HepG2 (cell line): Measurements from ENCODE around the gene SLC16A11. TPM values are rescaled to one million over a fixed set of nuclear protein-coding genes. Genes with fewer than 3 reads are reported as not detected.

ENCODE experiments used
- ATAC-seq: fragments of 200-7000 bp; cut with Tn5 transposase; 3 replicates; pipeline ENCODE4 v1.9.1; 2020; ENCODE audit warnings: mild to moderate bottlenecking, moderate library complexity
- BruUV-seq: library from RNA; stranded (reverse); fragments of 400-500 nt; replicated peaks from 2 replicates; lab custom pipeline; 2021; lab: Mats Ljungman, UMichigan
- CTCF ChIA-PET: fragments of 300-600 bp; formaldehyde crosslinking; extraction: SDS; loops from one replicate; lab custom pipeline; 2021; ENCODE audit warnings: low total read pairs, inconsistent platforms, low intra/inter-chr PET ratio; lab: Yijun Ruan, JAX
- POLR2A ChIA-PET: fragments of 350-600 bp; sonication (Branson Sonifier 250); formaldehyde crosslinking; loops from one replicate; lab custom pipeline; 2020; ENCODE audit warnings: antibody characterized with exemption, inconsistent platforms; lab: Yijun Ruan, JAX
- DNase-seq: peaks from one replicate; pipeline ENCODE4 v3.0.0-alpha.2; 2015; ENCODE audit warnings: low spot score
- FAIRE-seq: peaks from 3 replicates; lab custom pipeline; 2011; peaks lifted over from hg19 to GRCh38; lab: Jason Lieb, UNC
- H2AFZ ChIP-seq: one replicate; pipeline ENCODE4 v1.6.1; 2011; ENCODE audit warnings: low read length, inconsistent platforms
- H3K27ac ChIP-seq: fragments of 300-600 bp; 3 replicates; pipeline ENCODE4 v1.8.0; 2011; ENCODE audit warnings: mixed run types, mild to moderate bottlenecking, mixed read lengths, low read length, inconsistent platforms; ENCODE audit not compliant: insufficient read depth; ENCODE audit errors: extremely low read length
- H3K27me3 ChIP-seq, 2 experiments: fragments of 200-600 bp in 1 of 2; 2 replicates in 1 of 2; 3 replicates in 1 of 2; pipeline versions ENCODE4 v1.6.0 to v1.8.0; 2011; ENCODE audit warnings: low read length in 2 of 2, mild to moderate bottlenecking in 2 of 2, moderate library complexity in 2 of 2, inconsistent platforms in 1 of 2; ENCODE audit not compliant: insufficient read depth in 2 of 2, control insufficient read depth in 1 of 2
- H3K36me3 ChIP-seq, 2 experiments: fragments of 200-600 bp in 1 of 2; replicated peaks in 1 of 2; 2 replicates in 1 of 2; 3 replicates in 1 of 2; pipeline versions ENCODE4 v1.5.1 to v1.8.0; 2011; ENCODE audit warnings: low read length in 2 of 2, inconsistent platforms in 1 of 2; ENCODE audit not compliant: insufficient read depth in 2 of 2, control insufficient read depth in 1 of 2
- H3K4me1 ChIP-seq: 2 replicates; pipeline ENCODE4 v1.5.1; 2012; ENCODE audit warnings: low read length, inconsistent platforms; ENCODE audit not compliant: insufficient read depth
- H3K4me2 ChIP-seq: 2 replicates; pipeline ENCODE4 v1.6.0; 2011; ENCODE audit warnings: low read depth, low read length, inconsistent platforms
- H3K4me3 ChIP-seq, 3 experiments: fragments of 200-600 bp in 1 of 3; sonication (generic), shearing (Covaris generic) in 1 of 3; replicated peaks in 1 of 3; 2 replicates each; pipeline ENCODE4 v1.5.1; 2011 to 2016; ENCODE audit warnings: low read length in 3 of 3, inconsistent platforms in 2 of 3, low read depth in 2 of 3, mild to moderate bottlenecking in 2 of 3, control low read depth in 1 of 3, mixed read lengths in 1 of 3; ENCODE audit not compliant: insufficient read depth in 1 of 3
- H3K79me2 ChIP-seq: one replicate; pipeline ENCODE4 v1.6.1; 2011; ENCODE audit warnings: low read length, inconsistent platforms; ENCODE audit not compliant: insufficient read depth
- H3K9ac ChIP-seq: 2 replicates; pipeline ENCODE4 v1.6.0; 2011; ENCODE audit warnings: mild to moderate bottlenecking, low read depth, low read length, inconsistent platforms; ENCODE audit not compliant: insufficient read depth
- H3K9me3 ChIP-seq: 2 replicates; pipeline ENCODE4 v1.5.1; 2012; ENCODE audit warnings: mild to moderate bottlenecking, low read length
- H4K20me1 ChIP-seq: 2 replicates; pipeline ENCODE4 v1.6.0; 2011; ENCODE audit warnings: inconsistent platforms, mild to moderate bottlenecking, low read length, moderate library complexity; ENCODE audit not compliant: insufficient read depth
- JUN ChIP-seq: sonication (generic); formaldehyde crosslinking; IDR thresholded peaks from 2 replicates; pipeline ENCODE4 v1.4.0; 2020; ENCODE audit warnings: mild to moderate bottlenecking, missing genetic modification reagents
- KLF11 ChIP-seq: IDR thresholded peaks from 2 replicates; pipeline ENCODE4 v1.6.1; 2016; ENCODE audit warnings: missing compliant biosample characterization
- MXD4 ChIP-seq: IDR thresholded peaks from 2 replicates; pipeline ENCODE4 v1.6.1; 2016; ENCODE audit warnings: mild to moderate bottlenecking, missing biosample characterization, missing genetic modification reagents
- SP5 ChIP-seq: IDR thresholded peaks from 2 replicates; pipeline ENCODE4 v1.6.1; 2016; ENCODE audit warnings: low read depth, borderline replicate concordance
- TEAD3 ChIP-seq: optimal IDR thresholded peaks from 2 replicates; pipeline ENCODE3; 2016; ENCODE audit warnings: borderline replicate concordance
- ZNF558 ChIP-seq: sonication (generic); formaldehyde crosslinking; IDR thresholded peaks from 2 replicates; pipeline ENCODE4 v1.9.0; 2022; ENCODE audit warnings: mild to moderate bottlenecking, missing genetic modification reagents, borderline replicate concordance
- ZNF761 ChIP-seq: sonication (generic); formaldehyde crosslinking; conservative IDR thresholded peaks from 2 replicates; pipeline ENCODE4 v1.4.0; 2020; ENCODE audit warnings: mild to moderate bottlenecking, missing genetic modification reagents
- ZNF777 ChIP-seq: sonication (generic); formaldehyde crosslinking; IDR thresholded peaks from 2 replicates; pipeline ENCODE4 v1.4.0; 2020; ENCODE audit warnings: missing genetic modification reagents
- ZSCAN22 ChIP-seq: sonication (generic); formaldehyde crosslinking; IDR thresholded peaks from 2 replicates; pipeline ENCODE4 v1.4.0; 2020; ENCODE audit warnings: mild to moderate bottlenecking, missing genetic modification reagents
- WGBS: methylation state at CpG from one replicate; pipeline ENCODE4 v1.1.6; 2017; ENCODE audit warnings: low lambda C conversion rate; 5-methylcytosine and 5-hydroxymethylcytosine counted together
- in situ Hi-C: cut with HindIII; loops from 2 replicates; pipeline ENCODE4 v1.10.0; 2017; ENCODE audit warnings: low pct_unique_long_range_greater_than_20kb; ENCODE audit not compliant: extremely low pct_ligation_motif_present
- intact Hi-C: fragments of 100-400 bp; cut with micrococcal nuclease; formaldehyde crosslinking; loops from one replicate; pipeline ENCODE4 v1.10.0; 2022; ENCODE audit not compliant: unreplicated experiment
- polyA plus RNA-seq, 8 experiments: library from polyadenylated mRNA; depleted of rRNA in 3 of 8; stranded (reverse) in 7 of 8; unstranded in 1 of 8; fragments of >200 nt; fragmentation: Illumina TruSeq in 4 of 8; extraction: Trizol in 4 of 8; gene quantifications; 2 replicates each; pipeline versions ENCODE4 v1.2.1 to v1.2.3, GENCODE V29; 2011 to 2016; ENCODE audit warnings: low read depth in 4 of 8, missing spikeins in 1 of 8, mixed read lengths in 1 of 8; ENCODE audit not compliant: insufficient read depth in 1 of 8
- total RNA-seq, 5 experiments: library from RNA; depleted of rRNA; stranded (reverse); fragments of >200 nt; fragmentation: Illumina TruSeq; extraction: Trizol; gene quantifications; 2 replicates each; pipeline ENCODE4 v1.2.3, GENCODE V29; 2016; ENCODE audit warnings: low read depth in 1 of 5

The SLC16A11 gene
- total and polyA plus RNA-seq, 2 of the 13 experiments (the other 11 are each of a cell fraction or from before 2014, with no cell fraction given): not detected

- no peak overlapping the region for H3K4me2 ChIP-seq
- H3K4me3 ChIP-seq: no peak overlapping the region
- DNase-seq (no peak), FAIRE-seq (no peak), ATAC-seq (no peak)
- TF ChIP-seq JUN (CRISPR knock-in tag) (no peak), SP5 (CRISPR knock-in tag) (no peak), ZNF777 (CRISPR knock-in tag) (no peak), KLF11 (CRISPR knock-in tag) (no peak), ZNF558 (CRISPR knock-in tag) (no peak), ZNF761 (CRISPR knock-in tag) (no peak)
- H4K20me1 ChIP-seq: no peaks in the 10 kb centered on the region
- no peak overlapping the region for H2AFZ ChIP-seq
- H3K27ac ChIP-seq: no peak overlapping the region
- no peak overlapping the region for H3K9ac ChIP-seq
- no peaks in the 10 kb centered on the region; a peak in 1 of 5 replicates for H3K36me3 ChIP-seq
- peaks cover 50% of the 10 kb centered on the region for H3K4me1 ChIP-seq
- peaks cover 0 to 6% of the 10 kb centered on the region in 2 experiments; a peak in 4 of 5 replicates for H3K27me3 ChIP-seq
- intact Hi-C loops (no loop called here), in situ Hi-C loops (loop anchor here (10.0 kb wide), 1 partner anchor 353 kb away; no protein-coding TSS in a partner anchor)
- peaks cover 13% of the 10 kb centered on the region for H3K79me2 ChIP-seq
- no peaks in the 10 kb centered on the region for H3K9me3 ChIP-seq
- ChIA-PET CTCF (no interaction called here), POLR2A (no interaction called here)
- BruUV-seq: no TSS peak
- WGBS: 89% methylated on average over 12 of the region's 12 CpGs
Measured at GRCh38 chr17:7017827-7018200, 26.1 kb downstream of the SLC16A11 start.

- Histone ChIP-seq H3K27me3 (peaks cover 0 to under 1% of the 10 kb centered on the region in 2 experiments; a peak in 3 of 5 replicates), H3K4me1 (peaks cover 44% of the 10 kb centered on the region)
- intact Hi-C loops: no loop called here
- TF ChIP-seq MXD4: no peak
- no peak for TF ChIP-seq ZSCAN22
- no peak for TF ChIP-seq ZNF777 (CRISPR knock-in tag)
- no peak for TF ChIP-seq TEAD3
- TF ChIP-seq, all 625 proteins: peak for 0
- ATAC-seq (no peak), DNase-seq (no peak), FAIRE-seq (no peak)
- Histone ChIP-seq H3K36me3 (no peaks in the 10 kb centered on the region; a peak in 1 of 5 replicates), H3K4me3 (no peak overlapping the region), H3K27ac (no peak overlapping the region), H3K9me3 (no peaks in the 10 kb centered on the region), H3K9ac (no peak overlapping the region), H3K4me2 (no peak overlapping the region), H3K79me2 (peaks cover 18% of the 10 kb centered on the region), H2AFZ (no peak overlapping the region), H4K20me1 (no peaks in the 10 kb centered on the region)
- ChIA-PET POLR2A (no interaction called here), CTCF (no interaction called here)
- BruUV-seq: no TSS peak
- 92% methylated on average over 16 of the region's 20 CpGs for WGBS
- in situ Hi-C loops: loop anchor here (10.0 kb wide), 1 partner anchor 352 kb away; no protein-coding TSS in a partner anchor
Measured at GRCh38 chr17:7016886-7017826, 26.7 kb downstream of the SLC16A11 start.
